ENCODE results near the gene AMFR.

AMFR gene

GRCh38 chr16:56419740-56420548 lies 5.4 kb downstream of the AMFR start:
- H3K4me3 ChIP-seq (ENCODE audit: low read depth, low read length) = no peak overlapping the region
- TF ChIP-seq, protein P1, sequence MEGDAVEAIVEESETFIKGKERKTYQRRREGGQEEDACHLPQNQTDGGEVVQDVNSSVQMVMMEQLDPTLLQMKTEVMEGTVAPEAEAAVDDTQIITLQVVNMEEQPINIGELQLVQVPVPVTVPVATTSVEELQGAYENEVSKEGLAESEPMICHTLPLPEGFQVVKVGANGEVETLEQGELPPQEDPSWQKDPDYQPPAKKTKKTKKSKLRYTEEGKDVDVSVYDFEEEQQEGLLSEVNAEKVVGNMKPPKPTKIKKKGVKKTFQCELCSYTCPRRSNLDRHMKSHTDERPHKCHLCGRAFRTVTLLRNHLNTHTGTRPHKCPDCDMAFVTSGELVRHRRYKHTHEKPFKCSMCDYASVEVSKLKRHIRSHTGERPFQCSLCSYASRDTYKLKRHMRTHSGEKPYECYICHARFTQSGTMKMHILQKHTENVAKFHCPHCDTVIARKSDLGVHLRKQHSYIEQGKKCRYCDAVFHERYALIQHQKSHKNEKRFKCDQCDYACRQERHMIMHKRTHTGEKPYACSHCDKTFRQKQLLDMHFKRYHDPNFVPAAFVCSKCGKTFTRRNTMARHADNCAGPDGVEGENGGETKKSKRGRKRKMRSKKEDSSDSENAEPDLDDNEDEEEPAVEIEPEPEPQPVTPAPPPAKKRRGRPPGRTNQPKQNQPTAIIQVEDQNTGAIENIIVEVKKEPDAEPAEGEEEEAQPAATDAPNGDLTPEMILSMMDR (IDR thresholded peaks at IDR 0.05; ENCODE audit: borderline replicate concordance, insufficient read depth, low read depth, low read length) = no peak

DNA sequence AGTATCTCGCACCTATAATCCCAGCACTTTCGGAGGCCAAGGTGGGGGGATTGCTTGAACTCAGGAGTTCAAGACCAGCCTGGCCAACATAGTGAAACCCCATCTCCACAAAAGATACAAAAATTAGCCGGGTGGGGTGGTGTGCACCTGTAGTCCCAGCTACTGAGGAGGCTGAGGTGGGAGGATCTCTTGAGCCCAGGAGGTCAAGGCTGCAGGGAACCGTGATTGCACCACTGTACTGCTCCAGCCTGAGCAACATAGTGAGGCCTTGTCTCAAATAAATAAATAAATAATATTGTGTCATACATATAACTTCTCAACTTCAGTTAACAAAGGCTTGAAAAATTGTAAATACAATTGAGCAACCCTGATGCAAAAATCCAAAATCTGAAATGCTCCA lies 8.2 kb downstream of the AMFR start:
- H3K4me3 ChIP-seq (ENCODE audit: low read depth, low read length) = no peak overlapping the region
- TF ChIP-seq, protein P1 (IDR thresholded peaks at IDR 0.05; ENCODE audit: borderline replicate concordance, insufficient read depth, low read depth, low read length) = no peak

- H3K4me3 ChIP-seq (ENCODE audit: low read depth, low read length) = no peak overlapping the region
- TF ChIP-seq, protein P1 (IDR thresholded peaks at IDR 0.05; ENCODE audit: borderline replicate concordance, insufficient read depth, low read depth, low read length) = no peak
Measured at GRCh38 chr16:56415875-56416274, 9.5 kb downstream of the AMFR start.

- TF ChIP-seq, protein P1 (IDR thresholded peaks at IDR 0.05; ENCODE audit: borderline replicate concordance, insufficient read depth, low read depth, low read length) = no peak
- no peak overlapping the region for H3K4me3 ChIP-seq (ENCODE audit: low read depth, low read length)
Measured at GRCh38 chr16:56414366-56414765, 11.0 kb downstream of the AMFR start.

- no peak overlapping the region for H3K4me3 ChIP-seq (ENCODE audit: low read depth, low read length)
- TF ChIP-seq, protein P1 (IDR thresholded peaks at IDR 0.05; ENCODE audit: borderline replicate concordance, insufficient read depth, low read depth, low read length) = no peak
Measured at GRCh38 chr16:56413381-56413780, 12.0 kb downstream of the AMFR start.

DNA sequence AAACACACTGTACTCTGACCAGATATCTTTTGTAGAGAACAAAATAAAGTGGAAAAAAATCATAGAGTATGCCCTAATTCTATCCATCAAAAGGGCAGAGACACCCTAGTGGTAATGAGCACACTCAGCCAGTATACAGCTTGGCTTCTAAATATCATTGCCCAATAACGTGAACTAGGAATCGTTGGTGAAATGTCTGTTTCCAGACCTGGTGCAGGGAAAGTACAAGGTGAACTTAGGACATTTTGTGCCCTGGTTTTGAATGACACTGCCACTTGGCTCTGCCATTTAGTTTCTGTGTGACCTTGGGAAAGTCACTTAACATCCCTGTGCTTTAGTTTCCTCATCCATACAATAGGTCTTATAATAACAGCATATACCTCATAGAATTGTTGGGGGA lies 13.7 kb downstream of the AMFR start:
- H3K4me3 ChIP-seq (ENCODE audit: low read depth, low read length) = no peak overlapping the region
- TF ChIP-seq, protein P1 (IDR thresholded peaks at IDR 0.05; ENCODE audit: borderline replicate concordance, insufficient read depth, low read depth, low read length) = no peak

GRCh38 chr16:56411123-56411522 lies 14.2 kb downstream of the AMFR start:
- TF ChIP-seq, protein P1 (IDR thresholded peaks at IDR 0.05; ENCODE audit: borderline replicate concordance, insufficient read depth, low read depth, low read length) = no peak
- no peak overlapping the region for H3K4me3 ChIP-seq (ENCODE audit: low read depth, low read length)

Data from GM12875 (cell line).